IPS-20b (cell line): ENCODE measurements around the gene AKT3.
"Not testable (repeated sequence)": the region's sequence is repeated elsewhere in the genome, so short reads cannot be mapped to it uniquely, and the experiment has no call there.

Source experiments
- H3K27ac ChIP-seq: one replicate; pipeline ENCODE4 v1.5.1; 2013; ENCODE audit warnings: low read length
- H3K27me3 ChIP-seq: 2 replicates; pipeline ENCODE4 v1.6.1; 2013; ENCODE audit warnings: mild to moderate bottlenecking, low read length, inconsistent platforms; ENCODE audit not compliant: insufficient read depth
- H3K36me3 ChIP-seq: 2 replicates; pipeline ENCODE4 v1.6.1; 2013; ENCODE audit warnings: low read depth, mild to moderate bottlenecking, inconsistent platforms, low read length, moderate library complexity; ENCODE audit not compliant: insufficient read depth
- H3K4me1 ChIP-seq: 2 replicates; pipeline ENCODE4 v1.6.1; 2013; ENCODE audit warnings: mild to moderate bottlenecking, control low read depth, inconsistent platforms, low read length, moderate library complexity; ENCODE audit not compliant: insufficient read depth
- H3K4me3 ChIP-seq: 2 replicates; pipeline ENCODE4 v1.5.1; 2013; ENCODE audit warnings: mild to moderate bottlenecking, low read length, inconsistent platforms
- H3K9ac ChIP-seq: 2 replicates; pipeline ENCODE4 v1.6.1; 2013; ENCODE audit warnings: low read depth, mild to moderate bottlenecking, inconsistent platforms, low read length, moderate library complexity
- H3K9me3 ChIP-seq: 2 replicates; pipeline ENCODE4 v1.6.1; 2013; ENCODE audit warnings: mild to moderate bottlenecking, low read depth, low read length, inconsistent platforms; ENCODE audit not compliant: insufficient read depth

AKT3 gene

DNA sequence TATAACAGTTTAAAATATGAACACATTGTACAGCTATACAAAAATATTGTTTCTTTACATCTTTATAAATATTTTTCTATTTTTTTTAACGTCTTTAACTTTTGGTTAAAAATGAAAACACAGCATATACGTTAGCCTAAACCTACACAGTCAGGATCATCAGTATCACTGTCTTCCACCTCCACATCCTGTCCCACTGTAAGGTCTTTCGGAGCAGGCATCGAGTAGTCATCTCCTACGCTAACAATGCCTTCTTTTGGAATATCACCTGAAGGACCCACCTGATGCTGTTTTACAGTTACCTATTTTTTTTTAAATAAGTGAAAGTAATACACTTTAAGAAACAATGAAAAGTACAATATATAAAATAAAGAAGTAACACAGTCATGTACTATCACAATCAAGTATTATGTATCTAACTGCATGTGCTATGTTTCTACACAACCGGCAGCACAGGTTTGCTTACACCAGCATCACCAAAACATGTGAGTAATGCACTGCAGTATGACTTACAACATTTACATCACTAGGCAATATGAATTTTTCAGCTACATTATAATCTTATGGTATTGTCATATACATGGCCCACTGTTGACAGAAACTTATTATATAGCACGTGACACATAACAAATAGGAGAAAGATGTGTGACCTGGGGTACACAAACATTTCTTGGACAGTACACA is 254.4 kb downstream of the AKT3 start:
- H3K27ac ChIP-seq = no peak overlapping the region
- H3K27me3 ChIP-seq = no peaks in the 10 kb centered on the region
- H3K36me3 ChIP-seq = no peaks in the 10 kb centered on the region
- no peaks in the 10 kb centered on the region for H3K4me1 ChIP-seq
- H3K9me3 ChIP-seq = no peaks in the 10 kb centered on the region
- no peak overlapping the region for H3K9ac ChIP-seq
- no peak overlapping the region for H3K4me3 ChIP-seq

DNA sequence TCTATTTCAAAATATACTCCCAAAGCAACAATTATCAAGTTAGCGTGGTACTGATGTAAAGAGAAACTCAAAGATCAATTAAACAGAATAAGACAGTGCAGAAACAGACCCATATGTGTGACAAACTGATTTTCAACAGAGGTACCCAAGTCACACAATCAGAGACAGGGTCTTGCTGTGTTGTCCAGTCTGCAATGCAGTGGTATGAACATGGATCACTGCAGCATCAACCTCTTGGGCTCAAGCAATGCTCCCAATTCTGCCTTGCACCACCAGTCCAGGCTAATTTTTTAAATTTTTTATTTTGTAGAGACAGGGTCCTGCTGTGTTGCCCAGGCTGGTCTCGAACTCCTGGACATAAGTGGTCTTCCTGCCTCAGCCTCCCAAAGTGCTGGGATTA is 255.6 kb downstream of the AKT3 start:
- no peak overlapping the region for H3K27ac ChIP-seq
- no peaks in the 10 kb centered on the region for H3K9me3 ChIP-seq
- H3K27me3 ChIP-seq = no peaks in the 10 kb centered on the region
- H3K9ac ChIP-seq = no peak overlapping the region
- H3K4me3 ChIP-seq = no peak overlapping the region
- H3K4me1 ChIP-seq = no peaks in the 10 kb centered on the region
- H3K36me3 ChIP-seq = no peaks in the 10 kb centered on the region

DNA sequence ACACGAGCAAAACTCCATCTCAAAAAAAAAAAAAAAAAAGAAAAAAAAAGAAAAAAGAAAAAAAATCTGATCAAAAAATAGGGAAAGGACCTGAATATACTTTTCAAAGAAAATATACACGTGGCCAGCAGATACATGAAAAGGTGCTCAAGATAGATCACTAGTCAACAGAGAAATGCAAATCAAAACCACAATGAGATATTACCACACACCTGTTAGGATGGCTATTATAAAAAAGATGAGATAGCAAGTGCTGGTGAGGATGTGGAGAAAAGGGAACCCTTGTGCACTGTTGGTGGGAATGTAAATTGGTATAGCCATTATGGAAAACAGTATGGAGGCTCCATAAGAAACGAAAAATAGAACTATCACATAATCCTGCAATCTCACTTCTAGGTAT is 260.8 kb downstream of the AKT3 start:
- H3K9ac ChIP-seq, H3K9me3 ChIP-seq, H3K27ac ChIP-seq, H3K4me3 ChIP-seq, H3K27me3 ChIP-seq, H3K4me1 ChIP-seq, H3K36me3 ChIP-seq: not testable (repeated sequence)

GRCh38 chr1:243587823-243588560 is 262.1 kb downstream of the AKT3 start:
- Histone ChIP-seq H3K36me3 (no peaks in the 10 kb centered on the region; the same call in 1 of the 2 replicates), H3K27me3 (no peaks in the 10 kb centered on the region), H3K4me3 (no peak overlapping the region), H3K9me3 (peaks cover 6% of the 10 kb centered on the region; the same call in 1 of the 2 replicates), H3K9ac (no peak overlapping the region), H3K4me1 (no peaks in the 10 kb centered on the region), H3K27ac (no peak overlapping the region)

DNA sequence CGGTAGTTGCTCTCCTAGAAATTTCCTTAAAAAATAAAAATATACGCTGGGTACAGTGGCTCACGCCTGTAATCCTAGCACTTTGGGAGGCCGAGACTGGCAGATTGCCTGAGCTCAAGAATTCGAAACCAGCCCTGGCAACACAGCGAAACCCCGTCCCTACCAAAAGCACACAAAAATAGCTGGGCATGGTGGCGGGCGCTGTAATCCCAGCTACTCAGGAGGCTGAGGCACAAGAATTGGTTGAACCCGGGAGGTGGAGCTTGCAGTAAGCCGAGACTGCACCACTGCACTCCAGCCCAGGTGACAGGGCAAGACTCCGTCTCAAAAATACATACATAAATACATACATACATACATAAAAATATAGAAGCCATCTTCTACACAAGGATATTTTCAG is 262.8 kb downstream of the AKT3 start:
- no peaks in the 10 kb centered on the region; the same call in 1 of the 2 replicates for H3K36me3 ChIP-seq
- H3K4me1 ChIP-seq = no peaks in the 10 kb centered on the region
- peaks cover 6% of the 10 kb centered on the region; the same call in 1 of the 2 replicates for H3K9me3 ChIP-seq
- H3K9ac ChIP-seq = no peak overlapping the region
- H3K27ac ChIP-seq = no peak overlapping the region
- no peaks in the 10 kb centered on the region for H3K27me3 ChIP-seq
- no peak overlapping the region for H3K4me3 ChIP-seq

DNA sequence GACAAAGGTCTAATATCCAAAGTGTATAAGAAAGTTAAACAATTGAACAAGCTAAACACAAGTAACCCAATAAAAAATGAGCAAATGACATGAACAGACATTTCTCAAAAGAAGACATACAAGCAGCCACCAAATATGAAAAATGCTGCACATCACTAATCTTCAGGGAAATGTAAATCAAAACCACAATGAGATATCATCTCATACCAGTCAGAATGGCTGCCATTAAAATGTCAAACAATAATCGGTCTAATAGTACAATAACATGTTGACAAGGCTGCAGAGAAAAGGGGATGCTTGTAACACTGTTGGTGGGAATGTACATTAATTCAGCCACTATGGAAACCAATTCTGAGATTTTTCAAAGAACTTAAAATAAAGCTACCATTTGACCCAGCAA is 264.1 kb downstream of the AKT3 start:
- H3K27me3 ChIP-seq = no peaks in the 10 kb centered on the region
- no peak overlapping the region for H3K4me3 ChIP-seq
- no peak overlapping the region for H3K27ac ChIP-seq
- peaks cover 6% of the 10 kb centered on the region for H3K9me3 ChIP-seq
- H3K9ac ChIP-seq = no peak overlapping the region
- H3K4me1 ChIP-seq = no peaks in the 10 kb centered on the region
- H3K36me3 ChIP-seq = no peaks in the 10 kb centered on the region; the same call in 1 of the 2 replicates

DNA sequence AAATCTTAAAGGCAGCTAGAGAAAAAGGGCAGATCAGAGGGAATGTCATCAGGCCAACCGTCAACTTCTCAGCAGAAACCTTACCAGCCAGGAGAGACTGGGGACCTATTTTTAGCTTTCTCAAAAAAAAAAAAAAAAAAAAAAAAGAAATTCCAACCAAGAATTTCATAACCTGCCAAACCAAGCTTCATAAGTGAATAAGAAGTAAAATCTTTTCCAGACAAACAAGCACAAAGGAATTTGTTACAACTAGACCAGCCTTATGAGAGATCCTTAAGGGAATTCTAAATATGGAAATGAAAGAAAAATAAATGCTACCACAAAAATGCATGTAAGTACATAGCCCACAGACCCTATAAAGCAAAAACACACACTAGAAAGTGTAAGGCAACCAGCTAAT is 267.7 kb downstream of the AKT3 start:
- Histone ChIP-seq H3K27ac (no peak overlapping the region), H3K36me3 (no peaks in the 10 kb centered on the region; the same call in 1 of the 2 replicates), H3K4me1 (no peaks in the 10 kb centered on the region)

GRCh38 chr1:243580984-243581383 is 269.1 kb downstream of the AKT3 start:
- peaks cover 6% of the 10 kb centered on the region for H3K9me3 ChIP-seq
- no peaks in the 10 kb centered on the region for H3K4me1 ChIP-seq
- no peak overlapping the region for H3K4me3 ChIP-seq
- no peak overlapping the region for H3K9ac ChIP-seq
- no peaks in the 10 kb centered on the region for H3K27me3 ChIP-seq
- no peaks in the 10 kb centered on the region for H3K36me3 ChIP-seq
- H3K27ac ChIP-seq = no peak overlapping the region

More for the DNA sequence above, 267.7 kb downstream of the AKT3 start:
- no peak overlapping the region for H3K4me3 ChIP-seq
- no peaks in the 10 kb centered on the region for H3K27me3 ChIP-seq
- peaks cover 6% of the 10 kb centered on the region for H3K9me3 ChIP-seq
- no peak overlapping the region for H3K9ac ChIP-seq

- no peak overlapping the region for H3K9ac ChIP-seq
- no peaks in the 10 kb centered on the region; the same call in 1 of the 2 replicates for H3K9me3 ChIP-seq
- H3K36me3 ChIP-seq = no peaks in the 10 kb centered on the region
- no peaks in the 10 kb centered on the region for H3K4me1 ChIP-seq
- no peak overlapping the region for H3K4me3 ChIP-seq
- no peaks in the 10 kb centered on the region for H3K27me3 ChIP-seq
- no peak overlapping the region for H3K27ac ChIP-seq
Measured at GRCh38 chr1:243580072-243580471, 270.0 kb downstream of the AKT3 start.

DNA sequence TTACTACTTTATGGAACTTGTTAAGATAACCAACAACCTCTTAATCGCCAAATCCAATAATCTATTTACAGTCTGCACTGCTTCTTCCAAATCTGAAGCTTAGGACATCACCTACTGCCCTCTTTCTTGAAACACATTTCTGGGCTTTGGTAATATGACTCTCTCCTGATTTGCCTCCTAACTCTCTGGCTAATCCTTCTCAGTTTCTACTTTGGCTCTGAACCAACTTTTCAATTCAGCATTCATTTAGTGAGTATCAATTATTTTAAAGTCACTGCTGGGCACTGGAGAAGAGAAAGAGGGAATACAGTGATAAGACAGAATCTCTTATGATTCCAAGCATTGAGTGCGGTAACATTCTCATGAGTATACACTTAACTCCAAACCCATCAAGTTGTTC is 275.0 kb downstream of the AKT3 start:
- Histone ChIP-seq H3K4me3 (no peak overlapping the region), H3K9me3 (no peaks in the 10 kb centered on the region), H3K9ac (no peak overlapping the region), H3K27ac (no peak overlapping the region), H3K4me1 (no peaks in the 10 kb centered on the region), H3K36me3 (no peaks in the 10 kb centered on the region), H3K27me3 (no peaks in the 10 kb centered on the region)

GRCh38 chr1:243572940-243573339 is 277.1 kb downstream of the AKT3 start:
- no peaks in the 10 kb centered on the region for H3K36me3 ChIP-seq
- H3K9ac ChIP-seq = no peak overlapping the region
- H3K4me1 ChIP-seq = no peaks in the 10 kb centered on the region
- no peak overlapping the region for H3K4me3 ChIP-seq
- no peaks in the 10 kb centered on the region for H3K9me3 ChIP-seq
- no peaks in the 10 kb centered on the region for H3K27me3 ChIP-seq
- H3K27ac ChIP-seq = no peak overlapping the region

DNA sequence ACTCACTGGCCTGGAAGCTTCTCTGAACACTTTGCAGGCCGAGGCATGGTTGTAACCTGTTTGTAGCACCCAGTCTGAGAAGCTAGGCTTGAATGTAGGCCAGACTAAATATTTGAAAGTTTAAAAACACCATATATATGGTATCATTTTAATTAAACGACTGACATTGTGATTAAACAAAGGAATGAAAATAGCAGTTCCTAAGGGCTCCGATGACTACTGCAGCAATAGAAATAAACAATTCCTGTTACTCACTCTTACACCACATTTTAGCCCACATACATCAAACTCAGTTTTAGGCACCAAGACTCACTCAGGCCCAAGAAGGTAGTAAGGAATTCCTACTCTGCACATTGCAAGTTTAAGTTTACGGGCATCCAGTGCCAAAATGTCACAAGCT is 281.2 kb downstream of the AKT3 start:
- Histone ChIP-seq H3K27me3 (no peaks in the 10 kb centered on the region), H3K4me1 (no peaks in the 10 kb centered on the region), H3K9ac (no peak overlapping the region), H3K36me3 (no peaks in the 10 kb centered on the region), H3K27ac (no peak overlapping the region), H3K4me3 (no peak overlapping the region), H3K9me3 (no peaks in the 10 kb centered on the region)
